Measurements from ENCODE around the gene MYO16.

MYO16 gene

GRCh38 chr13:108947551-108948030 is 318.2 kb downstream of the MYO16 start:
- DNase-seq = no peak

GRCh38 chr13:108948251-108948671 is 318.9 kb downstream of the MYO16 start:
- no peak for DNase-seq

GRCh38 chr13:108950333-108951010 is 321.1 kb downstream of the MYO16 start:
- DNase-seq = no peak

- DNase-seq = no peak
Measured at GRCh38 chr13:108955741-108956140, 326.3 kb downstream of the MYO16 start.

- DNase-seq = no peak
Measured at GRCh38 chr13:108957369-108958012, 328.1 kb downstream of the MYO16 start.

- DNase-seq = no peak
Measured at GRCh38 chr13:108958013-108958376, 328.6 kb downstream of the MYO16 start.

GRCh38 chr13:108959234-108959633 is 329.8 kb downstream of the MYO16 start:
- no peak for DNase-seq

- DNase-seq = no peak
Measured at GRCh38 chr13:108960006-108960405, 330.6 kb downstream of the MYO16 start.

GRCh38 chr13:108961542-108962125 is 332.2 kb downstream of the MYO16 start:
- no peak for DNase-seq

GRCh38 chr13:108962654-108963053 is 333.2 kb downstream of the MYO16 start:
- DNase-seq = no peak

GRCh38 chr13:108963276-108963810 is 333.9 kb downstream of the MYO16 start:
- no peak for DNase-seq

GRCh38 chr13:108963846-108964600 is 334.6 kb downstream of the MYO16 start:
- DNase-seq = no peak

- no peak for DNase-seq
Measured at GRCh38 chr13:108964606-108965005, 335.2 kb downstream of the MYO16 start.

- DNase-seq = no peak
Measured at GRCh38 chr13:108967371-108967770, 338.0 kb downstream of the MYO16 start.

- no peak for DNase-seq
Measured at GRCh38 chr13:108968566-108968965, 339.2 kb downstream of the MYO16 start.

- DNase-seq = no peak
Measured at GRCh38 chr13:108974686-108975085, 345.3 kb downstream of the MYO16 start.

GRCh38 chr13:108980237-108980636 is 350.8 kb downstream of the MYO16 start:
- DNase-seq = no peak

GRCh38 chr13:108981407-108981806 is 352.0 kb downstream of the MYO16 start:
- no peak for DNase-seq

- no peak for DNase-seq
Measured at GRCh38 chr13:108983273-108983672, 353.9 kb downstream of the MYO16 start.

- no peak for DNase-seq
Measured at GRCh38 chr13:108984251-108984920, 355.0 kb downstream of the MYO16 start.

- no peak for DNase-seq
Measured at GRCh38 chr13:108985166-108985565, 355.8 kb downstream of the MYO16 start.

GRCh38 chr13:108987517-108987916 is 358.1 kb downstream of the MYO16 start:
- DNase-seq = no peak

GRCh38 chr13:108987944-108988343 is 358.5 kb downstream of the MYO16 start:
- no peak for DNase-seq

All from activated CD4-positive, CD25-positive, alpha-beta regulatory T cell (primary cell).